Measurements from ENCODE around the gene VPS54. TPM values are rescaled to one million over a fixed set of nuclear protein-coding genes. Genes with fewer than 3 reads are reported as not detected.
A peak's percentile ranks its signal among the peaks of the same experiment; 100 is the strongest.

Gene VPS54
- total RNA-seq, result 15.9 and 17.7 TPM in 2 replicates

GRCh38 chr2:64019083-64019974 is at the start of gene VPS54:
TSS of gene VPS54 (minus strand) at chr2:64019428. CDS start at chr2:63983999, 35,429 bp downstream.
- DNase-seq (ENCODE audit: low read depth), result no peak
- Histone ChIP-seq H3K36me3 (ENCODE audit: control insufficient read depth, insufficient read depth, low read length) (no peaks in the 10 kb centered on the region), H3K4me3 (ENCODE audit: low read depth, low read length) (peak within 1 kb of the TSS; percentile 61), H3K27me3 (ENCODE audit: control insufficient read depth, insufficient read depth, low read length) (no peaks in the 10 kb centered on the region)
- no peak for TF ChIP-seq CTCF (IDR thresholded peaks at IDR 0.05; ENCODE audit: insufficient read depth, low read length, poor library complexity, severe bottlenecking)

GRCh38 chr2:64067326-64067725 is 48.1 kb upstream of the VPS54 start:
- H3K36me3 ChIP-seq (ENCODE audit: control insufficient read depth, insufficient read depth, low read length), result no peaks in the 10 kb centered on the region
- H3K4me3 ChIP-seq (ENCODE audit: low read depth, low read length), result no peak overlapping the region
- TF ChIP-seq CTCF (IDR thresholded peaks at IDR 0.05; ENCODE audit: insufficient read depth, low read length, poor library complexity, severe bottlenecking), result no peak
- no peaks in the 10 kb centered on the region for H3K27me3 ChIP-seq (ENCODE audit: control insufficient read depth, insufficient read depth, low read length)
- no peak for DNase-seq (ENCODE audit: low read depth)

GRCh38 chr2:64065516-64065915 is 46.3 kb upstream of the VPS54 start:
- Histone ChIP-seq H3K4me3 (ENCODE audit: low read depth, low read length) (no peak overlapping the region), H3K27me3 (ENCODE audit: control insufficient read depth, insufficient read depth, low read length) (no peaks in the 10 kb centered on the region), H3K36me3 (ENCODE audit: control insufficient read depth, insufficient read depth, low read length) (no peaks in the 10 kb centered on the region)
- DNase-seq (ENCODE audit: low read depth), result no peak
- TF ChIP-seq CTCF (IDR thresholded peaks at IDR 0.05; ENCODE audit: insufficient read depth, low read length, poor library complexity, severe bottlenecking), result no peak

- no peak overlapping the region for H3K4me3 ChIP-seq (ENCODE audit: low read depth, low read length)
- H3K27me3 ChIP-seq (ENCODE audit: control insufficient read depth, insufficient read depth, low read length), result no peaks in the 10 kb centered on the region
- no peak for DNase-seq (ENCODE audit: low read depth)
- no peak for TF ChIP-seq CTCF (IDR thresholded peaks at IDR 0.05; ENCODE audit: insufficient read depth, low read length, poor library complexity, severe bottlenecking)
- no peaks in the 10 kb centered on the region for H3K36me3 ChIP-seq (ENCODE audit: control insufficient read depth, insufficient read depth, low read length)
Measured at GRCh38 chr2:64063924-64064331, 44.7 kb upstream of the VPS54 start.

- TF ChIP-seq CTCF (IDR thresholded peaks at IDR 0.05; ENCODE audit: insufficient read depth, low read length, poor library complexity, severe bottlenecking), result no peak
- H3K36me3 ChIP-seq (ENCODE audit: control insufficient read depth, insufficient read depth, low read length), result no peaks in the 10 kb centered on the region
- H3K4me3 ChIP-seq (ENCODE audit: low read depth, low read length), result no peak overlapping the region
- no peak for DNase-seq (ENCODE audit: low read depth)
- H3K27me3 ChIP-seq (ENCODE audit: control insufficient read depth, insufficient read depth, low read length), result no peaks in the 10 kb centered on the region
Measured at GRCh38 chr2:64063454-64063853, 44.2 kb upstream of the VPS54 start.

Data from kidney epithelial cell (primary cell).